Prostate gland (tissue), 2 donors: ENCODE results near the gene ERC2. TPM values are rescaled to one million over a fixed set of nuclear protein-coding genes. Genes with fewer than 3 reads are reported as not detected.

ENCODE experiments used
- DNase-seq: peaks from one replicate; pipeline ENCODE4 v3.0.0-alpha.2; 2019; ENCODE audit warnings: low spot score
- H3K27ac ChIP-seq, 2 donors: fragments of 200-600 bp; sonication (generic); 2 replicates each; pipeline ENCODE4 v1.5.1; 2017 to 2019
- H3K27me3 ChIP-seq: fragments of 200-600 bp; sonication (generic); replicated peaks from 2 replicates; pipeline ENCODE4 v1.5.1; 2019; ENCODE audit not compliant: insufficient read depth
- H3K36me3 ChIP-seq, 2 donors: fragments of 200-600 bp; sonication (generic); 1 replicate in 1 of 2; 2 replicates in 1 of 2; pipeline versions ENCODE4 v1.5.1 to v1.8.1; 2017 to 2019
- H3K4me1 ChIP-seq: fragments of 200-600 bp; sonication (generic); replicated peaks from 2 replicates; pipeline ENCODE4 v1.5.1; 2019
- H3K4me3 ChIP-seq, 2 donors: fragments of 200-600 bp; sonication (generic); 2 replicates each; pipeline ENCODE4 v1.5.1; 2017 to 2019
- H3K9me3 ChIP-seq: fragments of 200-600 bp; sonication (generic); 2 replicates; pipeline ENCODE4 v1.5.1; 2017
- POLR2A ChIP-seq: fragments of 450-650 bp; IDR thresholded peaks from one replicate; pipeline ENCODE4 v1.6.1; 2016; ENCODE audit warnings: antibody characterized with exemption, mild to moderate bottlenecking
- POLR2AphosphoS5 ChIP-seq: sonication (generic); formaldehyde crosslinking; IDR thresholded peaks from one replicate; pipeline ENCODE4 v1.6.1; 2017; ENCODE audit warnings: antibody characterized with exemption
- WGBS: methylation state at CpG from one replicate; pipeline ENCODE4 v1.1.5; 2018; 5-methylcytosine and 5-hydroxymethylcytosine counted together
- intact Hi-C: fragments of 100-400 bp; cut with DNase I; formaldehyde crosslinking; loops from one replicate; pipeline ENCODE4 v1.14.2; 2022
- total RNA-seq, 2 donors: library from RNA; depleted of rRNA; stranded (reverse); fragments of >200 nt; gene quantifications; one replicate each; pipeline ENCODE4 v1.1.0, GENCODE V29; 2016
- TF ChIP-seq, protein P1 (sequence below), 4 experiments: fragments of 200-600 bp in 2 of 4; fragments of 450-650 bp in 2 of 4; sonication (generic) in 2 of 4; IDR thresholded peaks; 1 replicate in 3 of 4; 2 replicates in 1 of 4; pipeline ENCODE4 v1.5.1; 2016 to 2019; ENCODE audit warnings: antibody characterized with exemption in 4 of 4, mild to moderate bottlenecking in 2 of 4, moderate library complexity in 2 of 4

Gene ERC2
- total RNA-seq, 2 donors from 2014 or later: 1.0 to 2.7 TPM

DNA sequence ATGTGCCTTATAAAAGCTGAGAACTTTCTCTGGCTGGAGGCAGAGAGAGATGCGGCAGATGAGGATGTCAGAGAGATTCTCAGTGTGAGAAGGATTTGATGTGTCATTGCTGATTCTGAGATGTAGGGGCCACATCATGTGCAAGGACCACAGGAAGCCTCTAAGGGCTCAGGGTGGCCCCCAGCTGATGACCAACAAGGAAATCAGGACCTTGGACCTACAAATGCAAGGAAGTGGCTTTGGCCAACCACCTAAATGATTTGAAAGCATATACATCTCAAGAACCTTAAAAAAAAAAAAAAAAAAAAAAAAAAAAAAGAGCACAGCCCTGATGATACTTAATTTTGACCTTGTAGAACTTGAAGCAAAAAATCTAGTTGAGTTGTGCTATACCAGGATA, 282.4 kb downstream of the ERC2 start:
- 92% methylated on average over 1 of the region's 1 CpG for WGBS
- H3K36me3 ChIP-seq: no peaks in the 10 kb centered on the region
- H3K27ac ChIP-seq: no peak overlapping the region
- no peaks in the 10 kb centered on the region for H3K9me3 ChIP-seq
- TF ChIP-seq POLR2A (no peak), POLR2AphosphoS5 (no peak)
- TF ChIP-seq, protein P1, sequence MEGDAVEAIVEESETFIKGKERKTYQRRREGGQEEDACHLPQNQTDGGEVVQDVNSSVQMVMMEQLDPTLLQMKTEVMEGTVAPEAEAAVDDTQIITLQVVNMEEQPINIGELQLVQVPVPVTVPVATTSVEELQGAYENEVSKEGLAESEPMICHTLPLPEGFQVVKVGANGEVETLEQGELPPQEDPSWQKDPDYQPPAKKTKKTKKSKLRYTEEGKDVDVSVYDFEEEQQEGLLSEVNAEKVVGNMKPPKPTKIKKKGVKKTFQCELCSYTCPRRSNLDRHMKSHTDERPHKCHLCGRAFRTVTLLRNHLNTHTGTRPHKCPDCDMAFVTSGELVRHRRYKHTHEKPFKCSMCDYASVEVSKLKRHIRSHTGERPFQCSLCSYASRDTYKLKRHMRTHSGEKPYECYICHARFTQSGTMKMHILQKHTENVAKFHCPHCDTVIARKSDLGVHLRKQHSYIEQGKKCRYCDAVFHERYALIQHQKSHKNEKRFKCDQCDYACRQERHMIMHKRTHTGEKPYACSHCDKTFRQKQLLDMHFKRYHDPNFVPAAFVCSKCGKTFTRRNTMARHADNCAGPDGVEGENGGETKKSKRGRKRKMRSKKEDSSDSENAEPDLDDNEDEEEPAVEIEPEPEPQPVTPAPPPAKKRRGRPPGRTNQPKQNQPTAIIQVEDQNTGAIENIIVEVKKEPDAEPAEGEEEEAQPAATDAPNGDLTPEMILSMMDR (IDR thresholded peaks at IDR 0.05): no peak
- no peak overlapping the region for H3K4me3 ChIP-seq
- no peaks in the 10 kb centered on the region for H3K4me1 ChIP-seq
- no peaks in the 10 kb centered on the region for H3K27me3 ChIP-seq
- intact Hi-C loops: no loop called here
- DNase-seq: no peak

GRCh38 chr3:56183529-56183928, 284.7 kb downstream of the ERC2 start:
- no peak for DNase-seq
- no peak for TF ChIP-seq POLR2AphosphoS5
- TF ChIP-seq, protein P1 (IDR thresholded peaks at IDR 0.05): no peak
- no peak for TF ChIP-seq POLR2A
- H3K9me3 ChIP-seq: no peaks in the 10 kb centered on the region
- no peak overlapping the region for H3K4me3 ChIP-seq
- intact Hi-C loops: no loop called here
- H3K27me3 ChIP-seq: no peaks in the 10 kb centered on the region
- H3K4me1 ChIP-seq: no peaks in the 10 kb centered on the region
- 63% methylated on average over 4 of the region's 4 CpGs for WGBS
- H3K27ac ChIP-seq: no peak overlapping the region
- H3K36me3 ChIP-seq: no peaks in the 10 kb centered on the region

DNA sequence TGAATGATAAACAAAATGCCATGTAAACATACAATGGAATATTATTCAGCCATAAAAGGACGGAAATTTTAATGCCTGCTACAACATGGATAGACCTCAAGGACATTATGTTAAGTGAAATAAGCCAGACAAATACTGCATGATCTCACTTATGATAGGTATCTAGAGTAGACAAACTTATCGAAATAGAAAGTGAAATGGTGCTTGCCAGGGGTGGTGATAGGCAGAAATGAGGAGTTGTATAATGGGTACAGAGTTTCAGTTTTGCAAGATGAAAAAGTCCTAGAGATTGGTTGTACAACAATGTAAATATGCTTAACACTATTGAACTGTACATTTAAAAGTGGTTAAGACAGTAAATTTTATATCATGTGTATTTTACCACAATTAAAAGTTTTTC, 287.8 kb downstream of the ERC2 start:
- H3K9me3 ChIP-seq: no peaks in the 10 kb centered on the region
- no peaks in the 10 kb centered on the region for H3K4me1 ChIP-seq
- intact Hi-C loops: no loop called here
- H3K4me3 ChIP-seq: no peak overlapping the region
- TF ChIP-seq, protein P1 (IDR thresholded peaks at IDR 0.05): no peak
- TF ChIP-seq POLR2AphosphoS5 (no peak), POLR2A (no peak)
- H3K27me3 ChIP-seq: no peaks in the 10 kb centered on the region
- 81% methylated on average over 2 of the region's 2 CpGs for WGBS
- DNase-seq: no peak
- no peaks in the 10 kb centered on the region for H3K36me3 ChIP-seq
- no peak overlapping the region for H3K27ac ChIP-seq

DNA sequence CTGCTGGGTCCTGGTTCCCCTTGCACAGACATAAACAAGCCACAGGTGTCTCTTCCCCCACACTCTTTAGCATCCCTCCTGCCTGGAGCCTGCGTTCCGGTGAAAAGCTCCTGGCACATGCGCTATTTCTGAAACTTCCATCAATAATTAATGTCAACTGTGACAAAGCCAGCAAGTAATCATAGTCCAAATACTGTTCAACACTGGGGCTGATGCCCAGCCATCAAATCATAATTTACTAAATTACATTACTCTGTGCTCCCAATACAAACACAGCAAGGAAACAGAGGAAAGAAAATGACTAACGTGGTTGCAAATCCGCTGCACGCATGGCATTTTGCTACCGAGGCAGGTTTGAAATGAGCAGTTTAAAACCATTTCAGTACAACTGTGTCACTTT, 294.7 kb downstream of the ERC2 start:
- no peaks in the 10 kb centered on the region for H3K9me3 ChIP-seq
- no peak overlapping the region for H3K4me3 ChIP-seq
- WGBS: 58% methylated on average over 7 of the region's 7 CpGs
- DNase-seq: no peak
- H3K27me3 ChIP-seq: no peaks in the 10 kb centered on the region
- no peaks in the 10 kb centered on the region for H3K36me3 ChIP-seq
- H3K27ac ChIP-seq: no peak overlapping the region
- no peaks in the 10 kb centered on the region for H3K4me1 ChIP-seq
- TF ChIP-seq, protein P1 (IDR thresholded peaks at IDR 0.05): no peak
- TF ChIP-seq POLR2A (no peak), POLR2AphosphoS5 (no peak)
- intact Hi-C loops: no loop called here

GRCh38 chr3:56164436-56164835, 303.8 kb downstream of the ERC2 start:
- no peak overlapping the region for H3K4me3 ChIP-seq
- H3K27ac ChIP-seq: no peak overlapping the region
- WGBS: 91% methylated on average over 3 of the region's 3 CpGs
- no peak for DNase-seq
- no peaks in the 10 kb centered on the region for H3K27me3 ChIP-seq
- H3K9me3 ChIP-seq: no peaks in the 10 kb centered on the region
- intact Hi-C loops: no loop called here
- no peaks in the 10 kb centered on the region for H3K36me3 ChIP-seq
- TF ChIP-seq, protein P1 (IDR thresholded peaks at IDR 0.05): no peak
- TF ChIP-seq POLR2AphosphoS5 (no peak), POLR2A (no peak)
- no peaks in the 10 kb centered on the region for H3K4me1 ChIP-seq
